ENCODE results near the gene ATP2B3. TPM values are rescaled to one million over a fixed set of nuclear protein-coding genes. Genes with fewer than 3 reads are reported as not detected.

ATP2B3 gene
- total RNA-seq, 4 donors from 2014 or later = not detected

- TF ChIP-seq CTCF (IDR thresholded peaks at IDR 0.05 in 4 of 5, conservative IDR thresholded peaks at IDR 0.05 in 1 of 5) = no peak
- TF ChIP-seq POLR2A (IDR thresholded peaks at IDR 0.05) = no peak
- in situ Hi-C loops (cut with MboI; ENCODE audit: low sequenced_read_pairs in 4 of 4) = loop anchor here in 2 of 4 donors (25.0 kb wide), 1 partner anchor 540 kb away; no protein-coding TSS in a partner anchor
- no peak for DNase-seq
- Histone ChIP-seq H3K27ac (no peak overlapping the region), H3K27me3 (peaks cover 0 to 11% (median 0%) of the 10 kb centered on the region in 3 donors), H3K4me1 (no peaks in the 10 kb centered on the region), H3K9me3 (no peaks in the 10 kb centered on the region), H3K4me3 (no peak overlapping the region), H3K36me3 (no peaks in the 10 kb centered on the region)
- intact Hi-C loops (cut with DNase I; ENCODE audit: low total_unique reads) = no loop called here
- ATAC-seq = no peak
These were observed 14.6 kb upstream of the ATP2B3 start for GRCh38 chrX:153502796-153503195.

- no peaks in the 10 kb centered on the region for H3K4me1 ChIP-seq
- H3K27ac ChIP-seq = no peak overlapping the region
- H3K27me3 ChIP-seq = peaks cover 0 to 6% (median 0%) of the 10 kb centered on the region in 3 donors
- intact Hi-C loops (cut with DNase I; ENCODE audit: low total_unique reads) = loop anchor here (5.0 kb wide), 1 partner anchor 562 kb away; no protein-coding TSS in a partner anchor
- no peaks in the 10 kb centered on the region for H3K9me3 ChIP-seq
- no peak for DNase-seq
- no peaks in the 10 kb centered on the region for H3K36me3 ChIP-seq
- TF ChIP-seq POLR2A (IDR thresholded peaks at IDR 0.05) (no peak), CTCF (IDR thresholded peaks at IDR 0.05 in 4 of 5, conservative IDR thresholded peaks at IDR 0.05 in 1 of 5) (no peak)
- no peak overlapping the region for H3K4me3 ChIP-seq
- in situ Hi-C loops (cut with MboI; ENCODE audit: low sequenced_read_pairs in 4 of 4) = loop anchor here in 2 of 4 donors (25.0 kb wide), 1 partner anchor 542 kb away; no protein-coding TSS in a partner anchor
- no peak for ATAC-seq
These were observed 12.9 kb upstream of the ATP2B3 start for GRCh38 chrX:153504445-153505016.

- Histone ChIP-seq H3K4me3 (no peak overlapping the region), H3K4me1 (no peaks in the 10 kb centered on the region), H3K27me3 (no peaks in the 10 kb centered on the region), H3K27ac (no peak overlapping the region), H3K9me3 (no peaks in the 10 kb centered on the region), H3K36me3 (no peaks in the 10 kb centered on the region)
- intact Hi-C loops (cut with DNase I; ENCODE audit: low total_unique reads) (loop anchor here (5.0 kb wide), 1 partner anchor 563 kb away; no protein-coding TSS in a partner anchor), in situ Hi-C loops (cut with MboI; ENCODE audit: low sequenced_read_pairs in 4 of 4) (loop anchor here in 2 of 4 donors (25.0 kb wide), 1 partner anchor 543 kb away; no protein-coding TSS in a partner anchor)
- TF ChIP-seq POLR2A (IDR thresholded peaks at IDR 0.05) (no peak), CTCF (IDR thresholded peaks at IDR 0.05 in 4 of 5, conservative IDR thresholded peaks at IDR 0.05 in 1 of 5) (no peak)
- ATAC-seq (no peak), DNase-seq (no peak)
These were observed 12.1 kb upstream of the ATP2B3 start for GRCh38 chrX:153505361-153505760.

GRCh38 chrX:153507484-153508178 is 9.8 kb upstream of the ATP2B3 start:
- no peaks in the 10 kb centered on the region for H3K9me3 ChIP-seq
- peak; percentile 40 to 68 for DNase-seq
- in situ Hi-C loops (cut with MboI; ENCODE audit: low sequenced_read_pairs in 4 of 4) = loop anchor here in 2 of 4 donors (25.0 kb wide), 1 partner anchor 545 kb away; no protein-coding TSS in a partner anchor
- no peaks in the 10 kb centered on the region for H3K27me3 ChIP-seq
- ATAC-seq = peak; percentile 79 to 89
- no peak for TF ChIP-seq POLR2A (IDR thresholded peaks at IDR 0.05)
- peak; percentile 51 to 89 (median 82) for TF ChIP-seq CTCF (IDR thresholded peaks at IDR 0.05 in 4 of 5, conservative IDR thresholded peaks at IDR 0.05 in 1 of 5)
- no peaks in the 10 kb centered on the region for H3K36me3 ChIP-seq
- H3K4me1 ChIP-seq = no peaks in the 10 kb centered on the region
- H3K27ac ChIP-seq = no peak overlapping the region
- no peak overlapping the region for H3K4me3 ChIP-seq
- intact Hi-C loops (cut with DNase I; ENCODE audit: low total_unique reads) = loop anchor here (1.0 to 5.0 kb wide), 3 partner anchors 37 to 565 kb away; partner anchors contain the start of gene HAUS7
